Spleen (tissue), 7 donors: ENCODE results near the gene ANO4.

Experiments used
- CTCF ChIP-seq, 11 experiments: fragments of 200-600 bp in 7 of 11; fragments of 450-650 bp in 4 of 11; sonication (generic) in 4 of 11; IDR thresholded peaks in 8 of 11; conservative IDR thresholded peaks in 3 of 11; 1 replicate in 7 of 11; 2 replicates in 4 of 11; pipeline versions ENCODE4 v1.4.0 to v1.8.0; 2016 to 2021; ENCODE audit warnings: antibody characterized with exemption in 11 of 11, inconsistent platforms in 4 of 11, mild to moderate bottlenecking in 1 of 11
- POLR2A ChIP-seq, 3 donors: fragments of 450-650 bp; IDR thresholded peaks; one replicate each; pipeline ENCODE4 v1.5.1; 2017; ENCODE audit warnings: antibody characterized with exemption in 3 of 3, mild to moderate bottlenecking in 1 of 3
- POLR2AphosphoS5 ChIP-seq, 3 donors: sonication (generic); formaldehyde crosslinking; IDR thresholded peaks; one replicate each; pipeline ENCODE4 v1.5.1; 2017; ENCODE audit warnings: antibody characterized with exemption in 3 of 3
- donor health status: DM: no; HTN: no; CAD: no; lungs with moderate emphysema.
- donor health status: DM: no; HTN: no; CAD: no.
- donor health status: DM: no; HTN: no; CAD: no.

- no peak for TF ChIP-seq CTCF (IDR thresholded peaks at IDR 0.05 in 8 of 11, conservative IDR thresholded peaks at IDR 0.05 in 3 of 11)
- no peak for TF ChIP-seq POLR2AphosphoS5 (IDR thresholded peaks at IDR 0.05)
- TF ChIP-seq POLR2A (IDR thresholded peaks at IDR 0.05) = no peak
Observed at GRCh38 chr12:100755186-100755585, 39.4 kb upstream of the ANO4 start.
